Keratinocyte (primary cell): ENCODE results near the gene ZMIZ1. TPM values are rescaled to one million over a fixed set of nuclear protein-coding genes. Genes with fewer than 3 reads are reported as not detected.

Source experiments
- DNase-seq: peaks from one replicate; pipeline ENCODE4 v3.0.0-alpha.2; 2011; ENCODE audit warnings: low read depth, missing footprints, low spot score
- FAIRE-seq: peaks from 2 replicates; lab custom pipeline; 2011; peaks lifted over from hg19 to GRCh38; lab: Jason Lieb, UNC
- H2AFZ ChIP-seq: 2 replicates; pipeline ENCODE4 v1.6.0; 2012; ENCODE audit warnings: low read length, control low read depth, inconsistent platforms; ENCODE audit not compliant: control insufficient read depth
- H3K27ac ChIP-seq: 2 replicates; pipeline ENCODE4 v1.5.1; 2011; ENCODE audit warnings: low read length; ENCODE audit not compliant: control insufficient read depth, insufficient read depth
- H3K27me3 ChIP-seq: 3 replicates; pipeline ENCODE4 v1.6.0; 2011; ENCODE audit warnings: low read length; ENCODE audit not compliant: control insufficient read depth, insufficient read depth; ENCODE audit errors: extremely low read depth
- H3K36me3 ChIP-seq, 2 experiments: 2 replicates in 1 of 2; 3 replicates in 1 of 2; pipeline ENCODE4 v1.5.1; 2011; ENCODE audit warnings: low read length in 2 of 2, mild to moderate bottlenecking in 1 of 2; ENCODE audit not compliant: control insufficient read depth in 2 of 2, insufficient read depth in 2 of 2; ENCODE audit errors: extremely low read depth in 1 of 2
- H3K4me1 ChIP-seq: 3 replicates; pipeline ENCODE4 v1.5.1; 2011; ENCODE audit warnings: low read length; ENCODE audit not compliant: control insufficient read depth, insufficient read depth; ENCODE audit errors: extremely low read depth
- H3K4me2 ChIP-seq: 3 replicates; pipeline ENCODE4 v1.6.0; 2011; ENCODE audit warnings: low read depth, low read length; ENCODE audit not compliant: control insufficient read depth, insufficient read depth; ENCODE audit errors: extremely low read depth
- H3K4me3 ChIP-seq, 3 experiments: fragments of 200-600 bp in 1 of 3; sonication (generic) in 1 of 3; 2 replicates in 2 of 3; 3 replicates in 1 of 3; pipeline ENCODE4 v1.5.1; 2011 to 2016; ENCODE audit warnings: low read length in 3 of 3, mild to moderate bottlenecking in 3 of 3, control low read depth in 2 of 3, inconsistent platforms in 1 of 3, low read depth in 1 of 3, mixed read lengths in 1 of 3, mixed run types in 1 of 3, moderate library complexity in 1 of 3; ENCODE audit not compliant: control insufficient read depth in 2 of 3, insufficient read depth in 2 of 3; ENCODE audit errors: extremely low read depth in 1 of 3
- H3K79me2 ChIP-seq: 2 replicates; pipeline ENCODE4 v1.6.0; 2012; ENCODE audit warnings: low read length; ENCODE audit not compliant: control insufficient read depth, insufficient read depth
- H3K9ac ChIP-seq: 3 replicates; pipeline ENCODE4 v1.6.0; 2011; ENCODE audit warnings: low read length; ENCODE audit not compliant: control insufficient read depth, insufficient read depth; ENCODE audit errors: extremely low read depth
- H3K9me1 ChIP-seq: 3 replicates; pipeline ENCODE4 v1.6.0; 2011; ENCODE audit warnings: low read length; ENCODE audit not compliant: control insufficient read depth, insufficient read depth; ENCODE audit errors: extremely low read depth
- H3K9me3 ChIP-seq: 2 replicates; pipeline ENCODE4 v1.5.1; 2012; ENCODE audit warnings: low read depth, low read length; ENCODE audit not compliant: control insufficient read depth
- H4K20me1 ChIP-seq: 3 replicates; pipeline ENCODE4 v1.6.0; 2011; ENCODE audit warnings: low read length; ENCODE audit not compliant: control insufficient read depth, insufficient read depth; ENCODE audit errors: extremely low read depth
- CTCF ChIP-seq, 3 experiments: IDR thresholded peaks in 1 of 3; conservative IDR thresholded peaks in 1 of 3; optimal IDR thresholded peaks in 1 of 3; 2 replicates in 2 of 3; 3 replicates in 1 of 3; pipeline versions ENCODE3 to v1.5.1; 2011; ENCODE audit warnings: low read length in 3 of 3, mild to moderate bottlenecking in 3 of 3, moderate library complexity in 2 of 3, control low read depth in 1 of 3, inconsistent platforms in 1 of 3; ENCODE audit not compliant: insufficient read depth in 2 of 3; ENCODE audit errors: extremely low read depth in 1 of 3
- EZH2 ChIP-seq: IDR thresholded peaks from one replicate; pipeline ENCODE4 v1.6.1; 2012; ENCODE audit warnings: inconsistent platforms, mild to moderate bottlenecking, low read length, moderate library complexity
- dilution Hi-C: fragments of 300-500 bp; cut with MboI; formaldehyde crosslinking; loops from one replicate; pipeline ENCODE4 v1.7.0; 2020; ENCODE audit warnings: low sequenced_read_pairs; ENCODE audit not compliant: extremely low pct_ligation_motif_present
- polyA plus RNA-seq, 5 experiments: library from polyadenylated mRNA; depleted of rRNA in 3 of 5; stranded (reverse) in 3 of 5; stranded (forward) in 1 of 5; unstranded in 1 of 5; fragments of >200 nt; gene quantifications; 1 replicate in 1 of 5; 2 replicates in 3 of 5; 3 replicates in 1 of 5; pipeline versions ENCODE4 v1.2.1 to v1.2.3, GENCODE V29; 2011 to 2012; ENCODE audit warnings: missing spikeins in 2 of 5, low read depth in 1 of 5, low replicate concordance in 1 of 5

Gene ZMIZ1
- polyA plus RNA-seq, 1 donor (not counting 4 experiments of a cell fraction or from before 2014, with no cell fraction given): 1.8 TPM

GRCh38 chr10:79055100-79055782, 13.5 kb upstream of the ZMIZ1 start:
- Histone ChIP-seq H3K9ac (no peak overlapping the region), H3K4me3 (no peak overlapping the region), H3K27ac (no peak overlapping the region), H3K79me2 (no peaks in the 10 kb centered on the region), H2AFZ (no peak overlapping the region), H3K4me1 (peaks cover 7% of the 10 kb centered on the region), H3K36me3 (no peaks in the 10 kb centered on the region), H3K4me2 (no peak overlapping the region), H3K9me3 (no peaks in the 10 kb centered on the region), H3K9me1 (no peaks in the 10 kb centered on the region), H3K27me3 (peaks cover 2% of the 10 kb centered on the region), H4K20me1 (no peaks in the 10 kb centered on the region)
- dilution Hi-C loops: no loop called here
- DNase-seq (no peak), FAIRE-seq (no peak)
- TF ChIP-seq CTCF (optimal IDR thresholded peaks at IDR 0.05 in 1 of 3, IDR thresholded peaks at IDR 0.05 in 1 of 3, conservative IDR thresholded peaks at IDR 0.05 in 1 of 3; ENCODE audit: extremely low read depth in 1 of 3, insufficient read depth in 2 of 3, low read length in 3 of 3) (no peak), EZH2 (no peak)

- no peak overlapping the region for H3K9ac ChIP-seq
- H3K9me1 ChIP-seq: no peaks in the 10 kb centered on the region
- no peak overlapping the region for H3K4me3 ChIP-seq
- DNase-seq (no peak), FAIRE-seq (no peak)
- H4K20me1 ChIP-seq: no peaks in the 10 kb centered on the region
- TF ChIP-seq CTCF (optimal IDR thresholded peaks at IDR 0.05 in 1 of 3, IDR thresholded peaks at IDR 0.05 in 1 of 3, conservative IDR thresholded peaks at IDR 0.05 in 1 of 3; ENCODE audit: extremely low read depth in 1 of 3, insufficient read depth in 2 of 3, low read length in 3 of 3) (no peak), EZH2 (no peak)
- no peak overlapping the region for H3K4me2 ChIP-seq
- no peaks in the 10 kb centered on the region for H3K79me2 ChIP-seq
- dilution Hi-C loops: no loop called here
- H3K36me3 ChIP-seq: no peaks in the 10 kb centered on the region
- H2AFZ ChIP-seq: no peak overlapping the region
- no peak overlapping the region for H3K27ac ChIP-seq
- peaks cover 4% of the 10 kb centered on the region for H3K4me1 ChIP-seq
- H3K27me3 ChIP-seq: peaks cover 4% of the 10 kb centered on the region
- H3K9me3 ChIP-seq: no peaks in the 10 kb centered on the region
Measured at GRCh38 chr10:79055892-79056291, 12.9 kb upstream of the ZMIZ1 start.
